Body of pancreas (tissue), 4 donors: ENCODE measurements around the gene CCDC30.

Source experiments
- POLR2A ChIP-seq, 3 donors: fragments of 450-650 bp; IDR thresholded peaks; one replicate each; pipeline ENCODE4 v1.6.1; 2016; ENCODE audit warnings: antibody characterized with exemption in 3 of 3, mild to moderate bottlenecking in 2 of 3
- TF ChIP-seq, protein P1 (sequence below), 7 experiments: fragments of 450-650 bp in 4 of 7; fragments of 200-600 bp in 3 of 7; sonication (generic) in 3 of 7; IDR thresholded peaks; one replicate each; pipeline ENCODE4 v1.5.1; 2016 to 2019; ENCODE audit warnings: antibody characterized with exemption in 7 of 7

DNA sequence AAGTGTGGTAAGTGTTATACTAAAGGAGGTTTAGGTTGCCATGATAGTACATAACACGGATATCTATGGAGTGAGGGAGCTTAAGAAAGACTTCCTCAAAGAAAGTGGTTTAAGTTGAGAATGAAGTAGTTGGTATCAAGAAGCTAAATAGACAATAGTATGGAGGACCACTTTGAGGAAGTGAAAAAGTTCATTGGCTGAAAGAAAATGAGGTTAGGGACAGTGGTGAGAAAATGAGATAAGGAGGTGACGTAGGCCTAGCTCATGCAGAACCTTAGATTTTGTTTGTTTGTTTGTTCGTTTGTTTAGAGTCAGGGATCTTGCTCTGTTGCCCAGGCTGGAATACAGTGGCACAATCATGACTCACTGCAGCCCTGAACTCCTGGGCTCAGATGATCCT is 122.9 kb downstream of the CCDC30 start:
- TF ChIP-seq, protein P1, sequence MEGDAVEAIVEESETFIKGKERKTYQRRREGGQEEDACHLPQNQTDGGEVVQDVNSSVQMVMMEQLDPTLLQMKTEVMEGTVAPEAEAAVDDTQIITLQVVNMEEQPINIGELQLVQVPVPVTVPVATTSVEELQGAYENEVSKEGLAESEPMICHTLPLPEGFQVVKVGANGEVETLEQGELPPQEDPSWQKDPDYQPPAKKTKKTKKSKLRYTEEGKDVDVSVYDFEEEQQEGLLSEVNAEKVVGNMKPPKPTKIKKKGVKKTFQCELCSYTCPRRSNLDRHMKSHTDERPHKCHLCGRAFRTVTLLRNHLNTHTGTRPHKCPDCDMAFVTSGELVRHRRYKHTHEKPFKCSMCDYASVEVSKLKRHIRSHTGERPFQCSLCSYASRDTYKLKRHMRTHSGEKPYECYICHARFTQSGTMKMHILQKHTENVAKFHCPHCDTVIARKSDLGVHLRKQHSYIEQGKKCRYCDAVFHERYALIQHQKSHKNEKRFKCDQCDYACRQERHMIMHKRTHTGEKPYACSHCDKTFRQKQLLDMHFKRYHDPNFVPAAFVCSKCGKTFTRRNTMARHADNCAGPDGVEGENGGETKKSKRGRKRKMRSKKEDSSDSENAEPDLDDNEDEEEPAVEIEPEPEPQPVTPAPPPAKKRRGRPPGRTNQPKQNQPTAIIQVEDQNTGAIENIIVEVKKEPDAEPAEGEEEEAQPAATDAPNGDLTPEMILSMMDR (IDR thresholded peaks at IDR 0.05) = no peak
- TF ChIP-seq POLR2A (IDR thresholded peaks at IDR 0.05) = no peak
